ENCODE measurements around the gene COL11A2.

COL11A2 gene

DNA sequence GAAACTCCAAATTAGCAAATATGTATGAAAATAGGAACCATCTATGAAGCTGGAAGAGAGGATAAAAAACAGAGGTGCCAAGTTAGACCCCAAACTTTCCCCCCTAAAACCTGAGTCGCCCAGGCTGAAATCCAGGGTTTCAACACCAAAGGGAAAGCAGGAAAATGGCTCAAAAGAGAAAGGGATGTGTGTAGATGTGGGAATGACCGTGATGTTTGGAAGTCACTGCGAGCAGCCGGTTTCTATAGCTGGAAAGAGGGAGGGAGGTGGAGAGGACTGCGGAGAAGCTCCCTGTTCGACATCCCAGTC, 20.5 kb upstream of the COL11A2 start:
- Mint-ChIP-seq H3K27ac (no peak overlapping the region), H3K36me3 (ENCODE audit: insufficient read depth) (peaks cover 21% of the 10 kb centered on the region), H3K27me3 (peaks cover 50 to 58% of the 10 kb centered on the region in 2 donors), H3K4me3 (peak overlapping the region; percentile 49 to 58), H3K4me1 (ENCODE audit: low read depth in 2 of 2) (peaks cover 29 to 32% of the 10 kb centered on the region in 2 donors), H3K9me3 (no peaks in the 10 kb centered on the region)
- ATAC-seq (replicated peaks) (no peak), DNase-seq (no peak)

- no peak overlapping the region for H3K27ac Mint-ChIP-seq
- no peak for DNase-seq
- no peak overlapping the region for H3K4me3 Mint-ChIP-seq
- peaks cover 23% of the 10 kb centered on the region for H3K36me3 Mint-ChIP-seq (ENCODE audit: insufficient read depth)
- ATAC-seq (replicated peaks), result no peak
- H3K4me1 Mint-ChIP-seq (ENCODE audit: low read depth in 2 of 2), result peaks cover 30 to 36% of the 10 kb centered on the region in 2 donors
- H3K27me3 Mint-ChIP-seq, result peaks cover 40 to 48% of the 10 kb centered on the region in 2 donors
- no peaks in the 10 kb centered on the region for H3K9me3 Mint-ChIP-seq
Measured at GRCh38 chr6:33211666-33212422, 19.6 kb upstream of the COL11A2 start.

DNA sequence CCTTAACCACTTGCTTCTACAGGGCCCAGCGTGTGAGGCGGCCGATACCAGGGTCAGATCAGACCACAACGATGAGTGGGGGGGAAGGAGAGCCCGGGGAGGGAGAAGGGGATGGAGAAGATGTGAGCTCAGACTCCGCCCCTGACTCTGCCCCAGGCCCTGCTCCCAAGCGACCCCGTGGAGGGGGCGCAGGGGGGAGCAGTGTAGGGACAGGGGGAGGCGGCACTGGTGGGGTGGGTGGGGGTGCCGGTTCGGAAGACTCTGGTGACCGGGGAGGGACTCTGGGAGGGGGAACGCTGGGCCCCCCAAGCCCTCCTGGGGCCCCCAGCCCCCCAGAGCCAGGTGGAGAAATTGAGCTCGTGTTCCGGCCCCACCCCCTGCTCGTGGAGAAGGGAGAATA, 18.9 kb upstream of the COL11A2 start:
- Mint-ChIP-seq H3K27ac (no peak overlapping the region), H3K4me1 (ENCODE audit: low read depth in 2 of 2) (peaks cover 32 to 36% of the 10 kb centered on the region in 2 donors), H3K4me3 (no peak overlapping the region), H3K36me3 (ENCODE audit: insufficient read depth) (peaks cover 23% of the 10 kb centered on the region), H3K27me3 (peaks cover 38 to 43% of the 10 kb centered on the region in 2 donors), H3K9me3 (no peaks in the 10 kb centered on the region)
- no peak for DNase-seq
- no peak for ATAC-seq (replicated peaks)

GRCh38 chr6:33209856-33210255, 17.6 kb upstream of the COL11A2 start:
- ATAC-seq (replicated peaks), result no peak
- peak overlapping the region; percentile 83 to 93 for H3K4me3 Mint-ChIP-seq
- H3K27me3 Mint-ChIP-seq, result peaks cover 27 to 30% of the 10 kb centered on the region in 2 donors
- no peaks in the 10 kb centered on the region for H3K9me3 Mint-ChIP-seq
- H3K4me1 Mint-ChIP-seq (ENCODE audit: low read depth in 2 of 2), result peaks cover 41 to 44% of the 10 kb centered on the region in 2 donors
- DNase-seq, result no peak
- H3K27ac Mint-ChIP-seq, result peak overlapping the region; percentile 96 to 97
- peaks cover 26% of the 10 kb centered on the region for H3K36me3 Mint-ChIP-seq (ENCODE audit: insufficient read depth)

DNA sequence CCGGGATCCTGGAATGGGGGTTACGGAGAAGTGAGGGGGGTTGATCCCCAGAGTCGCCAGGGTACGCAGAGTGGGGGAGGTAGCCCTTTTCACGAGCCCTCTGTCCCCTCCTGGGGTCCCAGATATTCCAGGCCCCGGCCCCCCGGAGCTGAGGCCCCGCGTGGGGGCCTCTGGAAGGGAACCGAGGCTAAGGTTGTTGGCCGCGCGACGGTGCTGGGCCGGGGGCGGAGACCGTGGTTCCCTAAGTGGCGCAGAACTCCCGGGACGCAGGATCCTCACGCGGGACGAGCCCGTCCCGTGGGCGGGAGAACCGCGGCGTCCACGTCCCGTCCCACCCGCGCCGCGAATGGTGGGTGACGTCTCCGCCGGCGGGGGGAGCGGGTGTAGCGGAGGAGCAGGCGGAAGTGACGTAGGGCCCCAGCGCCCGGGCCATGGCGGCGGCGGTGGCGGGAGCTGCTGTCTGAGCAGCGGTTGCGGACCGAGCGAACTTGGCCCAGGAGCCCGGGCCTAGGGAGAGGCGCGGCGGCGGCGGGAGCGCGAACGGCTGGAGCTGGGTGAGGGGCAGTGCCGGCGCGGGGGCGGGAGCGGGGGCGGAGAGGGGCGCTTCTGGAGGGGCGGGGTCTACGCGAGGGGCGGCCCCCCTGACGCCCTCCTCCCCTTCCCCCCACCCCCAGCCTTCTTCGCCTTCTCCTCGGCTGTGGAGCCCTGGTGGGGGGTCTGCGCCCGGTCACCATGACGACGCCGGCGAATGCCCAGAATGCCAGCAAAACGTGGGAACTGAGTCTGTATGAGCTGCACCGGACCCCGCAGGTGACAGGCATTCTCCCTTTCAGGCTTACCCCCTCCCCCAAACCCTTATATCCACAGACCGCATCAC, 16.1 kb upstream of the COL11A2 start, which contains the start of gene RING1:
TSS of gene RING1 (plus strand) at position 410 of the 877 bp plus-strand sequence. CDS start at position 733, 323 bp downstream.
- Mint-ChIP-seq H3K4me3 (peak within 1 kb of the TSS; percentile 83 to 93), H3K36me3 (ENCODE audit: insufficient read depth) (peaks cover 28% of the 10 kb centered on the region), H3K9me3 (no peaks in the 10 kb centered on the region), H3K4me1 (ENCODE audit: low read depth in 2 of 2) (peaks cover 42 to 44% of the 10 kb centered on the region in 2 donors), H3K27ac (peak within 1 kb of the TSS; percentile 96 to 97), H3K27me3 (peaks cover 12 to 15% of the 10 kb centered on the region in 2 donors)
- ATAC-seq (replicated peaks) (peak; percentile 72), DNase-seq (peak; percentile 80 to 85 (median 82))

- DNase-seq (no peak), ATAC-seq (replicated peaks) (no peak)
- peaks cover 33% of the 10 kb centered on the region for H3K36me3 Mint-ChIP-seq (ENCODE audit: insufficient read depth)
- no peaks in the 10 kb centered on the region for H3K9me3 Mint-ChIP-seq
- H3K4me1 Mint-ChIP-seq (ENCODE audit: low read depth in 2 of 2), result peaks cover 40 to 42% of the 10 kb centered on the region in 2 donors
- peaks cover 5 to 8% of the 10 kb centered on the region in 2 donors for H3K27me3 Mint-ChIP-seq
- H3K4me3 Mint-ChIP-seq, result peak overlapping the region; percentile 83 to 93
- peak overlapping the region; percentile 96 to 97 for H3K27ac Mint-ChIP-seq
Measured at GRCh38 chr6:33207552-33208090, 15.4 kb upstream of the COL11A2 start.

- H3K4me1 Mint-ChIP-seq (ENCODE audit: low read depth in 2 of 2), result peaks cover 45 to 46% of the 10 kb centered on the region in 2 donors
- peak overlapping the region; percentile 10 to 83 for H3K4me3 Mint-ChIP-seq
- DNase-seq, result no peak
- H3K9me3 Mint-ChIP-seq, result no peaks in the 10 kb centered on the region
- peaks cover 35% of the 10 kb centered on the region for H3K36me3 Mint-ChIP-seq (ENCODE audit: insufficient read depth)
- peaks cover 0 to 2% of the 10 kb centered on the region in 2 donors for H3K27me3 Mint-ChIP-seq
- H3K27ac Mint-ChIP-seq, result peak overlapping the region in 1 of 2 donors; percentile 96
- ATAC-seq (replicated peaks), result no peak
Measured at GRCh38 chr6:33206864-33207551, 14.7 kb upstream of the COL11A2 start.

DNA sequence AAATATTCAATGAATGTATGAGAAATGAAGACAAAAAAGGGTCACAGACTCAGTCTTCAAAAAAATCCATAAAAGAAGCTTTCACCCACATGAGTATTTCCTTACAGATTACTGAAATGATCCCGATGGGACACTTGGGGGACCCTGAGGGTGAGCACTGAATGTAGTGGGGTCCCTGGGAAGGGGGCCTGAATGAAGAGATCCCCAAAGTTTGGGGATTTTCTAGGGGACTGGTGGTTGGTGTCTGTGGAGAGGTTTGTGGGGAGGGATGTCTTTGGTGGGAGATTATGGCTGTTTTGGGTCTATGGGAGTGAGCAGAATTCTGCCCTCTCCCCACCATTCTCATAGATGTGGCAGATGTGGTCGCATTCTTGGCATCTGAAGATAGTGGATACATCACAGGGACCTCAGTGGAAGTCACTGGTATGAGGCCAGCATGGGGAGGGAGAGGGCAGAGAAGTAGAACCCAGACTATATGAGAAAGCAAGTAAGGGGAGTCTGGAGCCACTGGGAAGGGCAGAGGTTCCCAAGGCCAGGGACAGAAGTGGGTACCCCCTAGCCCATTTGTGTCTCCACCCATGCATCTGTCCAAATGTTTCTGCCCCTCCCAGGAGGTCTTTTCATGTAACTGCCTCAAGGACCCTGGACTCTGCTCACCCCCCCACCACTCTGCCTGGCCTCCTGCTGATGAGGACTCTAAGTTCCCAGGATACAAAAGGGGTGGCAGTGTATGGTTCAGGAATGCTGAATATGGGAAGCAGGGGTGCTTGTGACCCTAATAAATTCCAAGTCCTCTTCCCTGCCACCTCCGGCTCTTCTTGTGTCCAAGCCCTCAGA, 14.0 kb upstream of the COL11A2 start:
- no peak for ATAC-seq (replicated peaks)
- Mint-ChIP-seq H3K4me1 (ENCODE audit: low read depth in 2 of 2) (peaks cover 52 to 53% of the 10 kb centered on the region in 2 donors), H3K27ac (peak overlapping the region; percentile 35 to 44), H3K27me3 (no peaks in the 10 kb centered on the region), H3K9me3 (no peaks in the 10 kb centered on the region), H3K36me3 (ENCODE audit: insufficient read depth) (peaks cover 39% of the 10 kb centered on the region), H3K4me3 (peak overlapping the region; percentile 88 to 92)
- no peak for DNase-seq

- H3K4me1 Mint-ChIP-seq (ENCODE audit: low read depth in 2 of 2), result peaks cover 60% of the 10 kb centered on the region in 2 donors
- no peaks in the 10 kb centered on the region for H3K27me3 Mint-ChIP-seq
- peak overlapping the region; percentile 88 to 92 for H3K4me3 Mint-ChIP-seq
- H3K9me3 Mint-ChIP-seq, result no peaks in the 10 kb centered on the region
- no peak for DNase-seq
- H3K36me3 Mint-ChIP-seq (ENCODE audit: insufficient read depth), result peaks cover 43% of the 10 kb centered on the region
- peak overlapping the region; percentile 35 to 81 for H3K27ac Mint-ChIP-seq
- ATAC-seq (replicated peaks), result no peak
Measured at GRCh38 chr6:33205191-33206026, 13.1 kb upstream of the COL11A2 start.

- Mint-ChIP-seq H3K4me3 (peak within 1 kb of the TSS; percentile 88 to 92), H3K27me3 (no peaks in the 10 kb centered on the region), H3K9me3 (no peaks in the 10 kb centered on the region), H3K36me3 (ENCODE audit: insufficient read depth) (peaks cover 44% of the 10 kb centered on the region), H3K4me1 (ENCODE audit: low read depth in 2 of 2) (peaks cover 59% of the 10 kb centered on the region in 2 donors), H3K27ac (peak within 1 kb of the TSS; percentile 57 to 81)
- peak; percentile 78 to 87 (median 84) for DNase-seq
- ATAC-seq (replicated peaks), result peak; percentile 58
Measured at GRCh38 chr6:33204415-33205190, 12.3 kb upstream of the COL11A2 start, which contains the start of gene HSD17B8. HSD17B8 (plus strand) TSS chr6:33204655; CDS start chr6:33204669, 14 bp downstream.

DNA sequence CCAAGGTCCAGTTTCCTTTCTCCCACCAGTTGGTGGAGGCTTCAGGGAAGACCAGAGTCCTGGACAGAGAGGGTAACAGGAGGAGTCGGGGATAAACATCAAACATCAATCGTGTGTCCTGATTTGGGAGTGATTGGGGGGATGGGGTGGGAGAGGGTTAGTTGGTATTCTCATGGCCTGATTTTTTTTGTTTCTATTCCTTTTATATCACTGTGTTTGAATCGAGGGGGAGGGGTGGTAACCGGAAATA, 11.8 kb upstream of the COL11A2 start:
- peak overlapping the region; percentile 88 to 92 for H3K4me3 Mint-ChIP-seq
- H3K27ac Mint-ChIP-seq, result peak overlapping the region; percentile 57 to 81
- H3K9me3 Mint-ChIP-seq, result no peaks in the 10 kb centered on the region
- ATAC-seq (replicated peaks) (no peak), DNase-seq (no peak)
- peaks cover 59 to 60% of the 10 kb centered on the region in 2 donors for H3K4me1 Mint-ChIP-seq (ENCODE audit: low read depth in 2 of 2)
- no peaks in the 10 kb centered on the region for H3K27me3 Mint-ChIP-seq
- H3K36me3 Mint-ChIP-seq (ENCODE audit: insufficient read depth), result peaks cover 46% of the 10 kb centered on the region

All from effector memory CD8-positive, alpha-beta T cell (primary cell).